ENCODE data around the gene OSBPL9.

The OSBPL9 gene

DNA sequence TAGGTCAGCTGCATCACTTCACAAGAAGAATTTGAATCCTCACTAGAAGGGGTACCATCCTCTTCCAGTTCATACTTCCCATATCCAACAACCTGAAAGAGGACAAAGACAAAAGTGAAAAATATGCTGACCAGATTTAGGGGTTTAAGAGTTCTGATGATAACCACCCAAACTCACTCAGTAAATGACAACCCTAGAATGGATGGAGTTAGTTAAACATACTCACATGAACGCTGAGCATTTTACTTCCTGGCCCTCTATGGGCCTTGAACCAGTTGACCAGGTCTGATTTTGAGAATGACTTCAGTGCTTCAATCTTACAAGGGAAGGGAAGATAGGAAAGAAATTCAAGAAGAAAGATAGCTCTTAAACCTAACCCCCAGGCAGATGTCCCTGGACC is 172.4 kb downstream of the OSBPL9 start:
- POLR2A ChIA-PET = no interaction called here
- DNase-seq (ENCODE audit: extremely low spot score) = no peak
- no peak for TF ChIP-seq FOXK2 (IDR thresholded peaks at IDR 0.05)
- TF ChIP-seq LEF1 (IDR thresholded peaks at IDR 0.05; ENCODE audit: borderline replicate concordance) = no peak
- no peak for TF ChIP-seq ARNT (IDR thresholded peaks at IDR 0.05)
- no peak for TF ChIP-seq SP1 (IDR thresholded peaks at IDR 0.05)
- no peak for TF ChIP-seq L3MBTL2 (conservative IDR thresholded peaks at IDR 0.05)
- no peak for TF ChIP-seq ELF4 (IDR thresholded peaks at IDR 0.05)
- TF ChIP-seq CTBP1 (IDR thresholded peaks at IDR 0.05; ENCODE audit: borderline replicate concordance) = no peak
- TF ChIP-seq NFRKB (IDR thresholded peaks at IDR 0.05) = no peak
- no peak for TF ChIP-seq SUZ12 (IDR thresholded peaks at IDR 0.05)
- TF ChIP-seq FOXM1 (IDR thresholded peaks at IDR 0.05; ENCODE audit: borderline replicate concordance) = no peak
- TF ChIP-seq TARDBP (IDR thresholded peaks at IDR 0.05) = no peak
- TF ChIP-seq PKNOX1 (IDR thresholded peaks at IDR 0.05) = no peak
- no peak for TF ChIP-seq HDGF (IDR thresholded peaks at IDR 0.05; ENCODE audit: borderline replicate concordance)
- no peak for TF ChIP-seq FOXA1 (IDR thresholded peaks at IDR 0.05)
- TF ChIP-seq ZNF384 (IDR thresholded peaks at IDR 0.05) = no peak
- TF ChIP-seq BHLHE40 (IDR thresholded peaks at IDR 0.05; ENCODE audit: borderline replicate concordance) = no peak
- CTCF ChIA-PET = no interaction called here

GRCh38 chr1:51790385-51790784 is 173.5 kb downstream of the OSBPL9 start:
- ChIA-PET POLR2A (interaction anchor here (1.0 to 1.5 kb wide), 2 partner anchors 9 to 89 kb away, joined by 3 to 4 read pairs; no protein-coding TSS in a partner anchor), CTCF (interaction anchor here (0.8 kb wide), 1 partner anchor 22 kb away, joined by 4 read pairs; no protein-coding TSS in a partner anchor)
- DNase-seq (ENCODE audit: extremely low spot score) = no peak
- TF ChIP-seq ZNF384 (IDR thresholded peaks at IDR 0.05) (no peak), LEF1 (IDR thresholded peaks at IDR 0.05; ENCODE audit: borderline replicate concordance) (no peak), PKNOX1 (IDR thresholded peaks at IDR 0.05) (no peak), ELF4 (IDR thresholded peaks at IDR 0.05) (no peak), SUZ12 (IDR thresholded peaks at IDR 0.05) (no peak), FOXA1 (IDR thresholded peaks at IDR 0.05) (no peak), HDGF (IDR thresholded peaks at IDR 0.05; ENCODE audit: borderline replicate concordance) (no peak), NFRKB (IDR thresholded peaks at IDR 0.05) (no peak), ARNT (IDR thresholded peaks at IDR 0.05) (no peak), SP1 (IDR thresholded peaks at IDR 0.05) (no peak), FOXM1 (IDR thresholded peaks at IDR 0.05; ENCODE audit: borderline replicate concordance) (no peak), L3MBTL2 (conservative IDR thresholded peaks at IDR 0.05) (no peak), BHLHE40 (IDR thresholded peaks at IDR 0.05; ENCODE audit: borderline replicate concordance) (no peak), FOXK2 (IDR thresholded peaks at IDR 0.05) (no peak)

- ChIA-PET POLR2A (no interaction called here), CTCF (no interaction called here)
These were observed 175.0 kb downstream of the OSBPL9 start for GRCh38 chr1:51791888-51792287.

DNA sequence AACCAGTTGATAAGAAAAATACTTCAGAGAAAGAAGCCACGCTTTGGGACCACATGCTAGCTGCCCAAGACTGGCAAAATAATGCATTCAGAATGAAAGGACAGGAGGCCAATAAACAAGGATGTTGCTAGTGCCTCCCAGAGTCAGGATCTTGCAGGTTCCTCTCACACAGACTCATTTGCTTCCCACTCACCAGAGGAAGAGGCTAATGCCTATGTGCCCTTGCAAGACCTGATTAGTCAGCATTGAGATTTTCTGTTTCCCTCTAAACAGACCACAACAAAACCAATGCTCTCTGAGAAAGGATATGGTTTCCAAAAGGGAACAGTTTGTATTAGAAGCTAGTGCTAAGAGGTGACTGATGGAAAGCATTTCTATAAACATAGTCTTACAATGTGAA is 176.0 kb downstream of the OSBPL9 start:
- TF ChIP-seq FOXM1 (IDR thresholded peaks at IDR 0.05; ENCODE audit: borderline replicate concordance) (no peak), ELF4 (IDR thresholded peaks at IDR 0.05) (no peak), TARDBP (IDR thresholded peaks at IDR 0.05) (no peak), NFRKB (IDR thresholded peaks at IDR 0.05) (no peak), SP1 (IDR thresholded peaks at IDR 0.05) (no peak), ZNF384 (IDR thresholded peaks at IDR 0.05) (no peak), CTBP1 (IDR thresholded peaks at IDR 0.05; ENCODE audit: borderline replicate concordance) (no peak), LEF1 (IDR thresholded peaks at IDR 0.05; ENCODE audit: borderline replicate concordance) (no peak), ARNT (IDR thresholded peaks at IDR 0.05) (no peak), PKNOX1 (IDR thresholded peaks at IDR 0.05) (no peak), BHLHE40 (IDR thresholded peaks at IDR 0.05; ENCODE audit: borderline replicate concordance) (no peak), HDGF (IDR thresholded peaks at IDR 0.05; ENCODE audit: borderline replicate concordance) (no peak), FOXA1 (IDR thresholded peaks at IDR 0.05) (no peak), L3MBTL2 (conservative IDR thresholded peaks at IDR 0.05) (no peak), SUZ12 (IDR thresholded peaks at IDR 0.05) (no peak)
- CTCF ChIA-PET = no interaction called here
- DNase-seq (ENCODE audit: extremely low spot score) = no peak

More at GRCh38 chr1:51791888-51792287, 175.0 kb downstream of the OSBPL9 start:
- TF ChIP-seq TARDBP (IDR thresholded peaks at IDR 0.05) (no peak), L3MBTL2 (conservative IDR thresholded peaks at IDR 0.05) (no peak), ZNF384 (IDR thresholded peaks at IDR 0.05) (no peak), NFRKB (IDR thresholded peaks at IDR 0.05) (no peak), FOXK2 (IDR thresholded peaks at IDR 0.05) (no peak), CTBP1 (IDR thresholded peaks at IDR 0.05; ENCODE audit: borderline replicate concordance) (no peak), LEF1 (IDR thresholded peaks at IDR 0.05; ENCODE audit: borderline replicate concordance) (no peak), BHLHE40 (IDR thresholded peaks at IDR 0.05; ENCODE audit: borderline replicate concordance) (no peak), FOXM1 (IDR thresholded peaks at IDR 0.05; ENCODE audit: borderline replicate concordance) (no peak), HDGF (IDR thresholded peaks at IDR 0.05; ENCODE audit: borderline replicate concordance) (no peak), FOXA1 (IDR thresholded peaks at IDR 0.05) (no peak)
- no peak for DNase-seq (ENCODE audit: extremely low spot score)

DNA sequence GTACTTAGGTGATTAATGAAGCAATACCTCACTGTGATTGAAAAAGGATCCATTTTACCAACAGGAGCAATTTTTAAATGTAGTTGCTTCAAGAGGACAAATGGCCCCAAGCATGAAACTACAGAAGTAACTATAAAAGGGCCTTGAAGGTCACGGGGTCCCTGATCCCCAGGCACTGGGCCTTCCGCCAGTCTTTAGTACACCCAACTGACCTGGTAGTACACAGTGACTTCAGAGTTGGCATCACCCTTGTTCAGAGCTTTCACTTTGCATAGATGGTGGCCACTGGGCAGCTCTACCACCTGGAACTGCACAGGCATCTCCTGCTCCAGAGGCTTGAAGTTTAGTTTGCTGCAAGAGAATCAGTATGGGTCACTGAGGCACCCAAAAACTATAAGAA is 177.4 kb downstream of the OSBPL9 start:
- ChIA-PET CTCF (no interaction called here), POLR2A (no interaction called here)
- TF ChIP-seq LEF1 (IDR thresholded peaks at IDR 0.05; ENCODE audit: borderline replicate concordance) = no peak
- TF ChIP-seq ZNF384 (IDR thresholded peaks at IDR 0.05) = no peak
- no peak for TF ChIP-seq BHLHE40 (IDR thresholded peaks at IDR 0.05; ENCODE audit: borderline replicate concordance)
- TF ChIP-seq NFRKB (IDR thresholded peaks at IDR 0.05) = no peak
- no peak for TF ChIP-seq FOXA1 (IDR thresholded peaks at IDR 0.05)
- TF ChIP-seq TARDBP (IDR thresholded peaks at IDR 0.05) = no peak
- no peak for TF ChIP-seq HDGF (IDR thresholded peaks at IDR 0.05; ENCODE audit: borderline replicate concordance)
- no peak for TF ChIP-seq SUZ12 (IDR thresholded peaks at IDR 0.05)
- DNase-seq (ENCODE audit: extremely low spot score) = no peak

More for the DNA sequence above, 176.0 kb downstream of the OSBPL9 start:
- POLR2A ChIA-PET = no interaction called here

- no peak for DNase-seq (ENCODE audit: extremely low spot score)
- ChIA-PET CTCF (no interaction called here), POLR2A (no interaction called here)
- TF ChIP-seq FOXA1 (IDR thresholded peaks at IDR 0.05) (no peak), TARDBP (IDR thresholded peaks at IDR 0.05) (no peak), LEF1 (IDR thresholded peaks at IDR 0.05; ENCODE audit: borderline replicate concordance) (no peak), ARNT (IDR thresholded peaks at IDR 0.05) (no peak), PKNOX1 (IDR thresholded peaks at IDR 0.05) (no peak), FOXK2 (IDR thresholded peaks at IDR 0.05) (no peak), SP1 (IDR thresholded peaks at IDR 0.05) (no peak), HDGF (IDR thresholded peaks at IDR 0.05; ENCODE audit: borderline replicate concordance) (no peak), NFRKB (IDR thresholded peaks at IDR 0.05) (no peak)
These were observed 178.0 kb downstream of the OSBPL9 start for GRCh38 chr1:51794868-51795267.
